Suprapubic skin (tissue), 4 donors: ENCODE data around the gene TBC1D16. TPM values are rescaled to one million over a fixed set of nuclear protein-coding genes. Genes with fewer than 3 reads are reported as not detected.

Experiments
- DNase-seq, 2 donors: peaks; one replicate each; pipeline ENCODE4 v3.0.0-alpha.2; 2019; ENCODE audit warnings: low spot score in 2 of 2
- H3K27ac ChIP-seq: fragments of 200-600 bp; sonication (generic); one replicate; pipeline ENCODE4 v1.5.1; 2019
- H3K27me3 ChIP-seq: fragments of 200-600 bp; sonication (generic); one replicate; pipeline ENCODE4 v1.5.1; 2019
- H3K36me3 ChIP-seq: fragments of 200-600 bp; sonication (generic); one replicate; pipeline ENCODE4 v1.5.1; 2019
- H3K4me1 ChIP-seq: fragments of 200-600 bp; sonication (generic); one replicate; pipeline ENCODE4 v1.5.1; 2019
- H3K4me3 ChIP-seq: fragments of 200-600 bp; sonication (generic); one replicate; pipeline ENCODE4 v1.5.1; 2019; ENCODE audit warnings: mild to moderate bottlenecking
- H3K9me3 ChIP-seq: fragments of 200-600 bp; sonication (generic); one replicate; pipeline ENCODE4 v1.5.1; 2019
- CTCF ChIP-seq, 2 donors: fragments of 200-600 bp in 1 of 2; fragments of 450-650 bp in 1 of 2; sonication (generic) in 1 of 2; IDR thresholded peaks; one replicate each; pipeline ENCODE4 v1.5.1; 2016 to 2019; ENCODE audit warnings: antibody characterized with exemption in 2 of 2, mild to moderate bottlenecking in 1 of 2, moderate library complexity in 1 of 2
- EP300 ChIP-seq: sonication (generic); formaldehyde crosslinking; IDR thresholded peaks from one replicate; pipeline ENCODE4 v1.6.1; 2017; ENCODE audit warnings: antibody characterized with exemption
- POLR2A ChIP-seq, 2 donors: fragments of 450-650 bp; IDR thresholded peaks; one replicate each; pipeline ENCODE4 v1.6.1; 2017; ENCODE audit warnings: antibody characterized with exemption in 2 of 2, mild to moderate bottlenecking in 2 of 2, moderate library complexity in 2 of 2
- POLR2AphosphoS5 ChIP-seq, 3 donors: sonication (generic); formaldehyde crosslinking; IDR thresholded peaks; one replicate each; pipeline ENCODE4 v1.6.1; 2017; ENCODE audit warnings: antibody characterized with exemption in 3 of 3
- WGBS: methylation state at CpG from one replicate; pipeline ENCODE4 v1.1.5; 2018; 5-methylcytosine and 5-hydroxymethylcytosine counted together
- total RNA-seq, 4 donors: library from RNA; depleted of rRNA; stranded (reverse); fragments of >200 nt; gene quantifications; one replicate each; pipeline ENCODE4 v1.1.0, GENCODE V29; 2016

The TBC1D16 gene
- total RNA-seq, 4 donors from 2014 or later: 18.6 to 33.6 (median 22.7) TPM

DNA sequence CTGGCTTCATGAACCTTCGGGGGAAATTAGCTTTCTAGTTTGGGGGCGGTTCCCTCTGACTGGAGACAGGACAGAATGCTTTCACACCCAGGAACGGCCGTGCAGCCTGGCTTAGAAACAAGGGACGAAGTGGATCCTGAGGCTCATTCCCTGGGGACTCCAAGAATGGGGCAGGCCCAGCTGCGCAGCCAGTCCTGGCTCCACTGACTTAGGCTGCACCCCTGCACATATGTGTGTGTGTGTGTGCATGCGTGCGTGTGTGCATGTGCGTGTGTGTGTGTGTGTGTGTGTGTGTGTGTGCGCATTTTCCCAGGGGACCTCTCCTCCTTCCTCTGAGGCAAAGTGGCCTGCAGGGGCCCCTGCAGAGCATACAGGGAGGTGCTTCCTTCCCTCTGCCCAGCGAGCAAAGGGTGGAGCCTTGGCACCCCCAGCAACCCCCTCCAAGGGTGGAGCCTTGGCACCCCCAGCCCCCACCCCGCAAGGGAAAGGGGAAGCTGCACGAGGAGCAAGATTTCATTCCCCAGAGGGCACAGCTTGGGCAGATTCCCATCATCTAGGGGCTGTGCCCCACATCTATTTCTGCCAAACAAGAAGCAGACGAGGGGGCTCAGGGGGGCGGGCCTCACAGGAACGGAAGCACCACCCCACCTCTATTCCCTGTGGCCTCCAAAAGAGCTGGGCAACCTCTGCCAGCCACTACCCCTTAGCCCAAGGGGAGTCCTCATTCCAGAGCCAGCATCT, 98.9 kb downstream of the TBC1D16 start:
- no peaks in the 10 kb centered on the region for H3K9me3 ChIP-seq
- DNase-seq: no peak
- peaks cover 28% of the 10 kb centered on the region for H3K4me1 ChIP-seq
- no peak overlapping the region for H3K4me3 ChIP-seq
- no peak overlapping the region for H3K27ac ChIP-seq
- H3K36me3 ChIP-seq: peaks cover 29% of the 10 kb centered on the region
- WGBS: no CpG with 5 or more reads among the region's 16 CpGs
- H3K27me3 ChIP-seq: peaks cover 12% of the 10 kb centered on the region
- no peak for TF ChIP-seq POLR2A (IDR thresholded peaks at IDR 0.05)
- TF ChIP-seq CTCF (IDR thresholded peaks at IDR 0.05): no peak
- TF ChIP-seq POLR2AphosphoS5 (IDR thresholded peaks at IDR 0.05): no peak
- no peak for TF ChIP-seq EP300

GRCh38 chr17:79936050-79936449, 99.6 kb downstream of the TBC1D16 start:
- H3K36me3 ChIP-seq: peaks cover 24% of the 10 kb centered on the region
- WGBS: 84% methylated on average over 11 of the region's 16 CpGs
- DNase-seq: no peak
- H3K27ac ChIP-seq: no peak overlapping the region
- no peaks in the 10 kb centered on the region for H3K9me3 ChIP-seq
- peaks cover 30% of the 10 kb centered on the region for H3K4me1 ChIP-seq
- H3K4me3 ChIP-seq: no peak overlapping the region
- TF ChIP-seq EP300: no peak
- TF ChIP-seq POLR2AphosphoS5 (IDR thresholded peaks at IDR 0.05): no peak
- TF ChIP-seq POLR2A (IDR thresholded peaks at IDR 0.05): no peak
- peaks cover 20% of the 10 kb centered on the region for H3K27me3 ChIP-seq

DNA sequence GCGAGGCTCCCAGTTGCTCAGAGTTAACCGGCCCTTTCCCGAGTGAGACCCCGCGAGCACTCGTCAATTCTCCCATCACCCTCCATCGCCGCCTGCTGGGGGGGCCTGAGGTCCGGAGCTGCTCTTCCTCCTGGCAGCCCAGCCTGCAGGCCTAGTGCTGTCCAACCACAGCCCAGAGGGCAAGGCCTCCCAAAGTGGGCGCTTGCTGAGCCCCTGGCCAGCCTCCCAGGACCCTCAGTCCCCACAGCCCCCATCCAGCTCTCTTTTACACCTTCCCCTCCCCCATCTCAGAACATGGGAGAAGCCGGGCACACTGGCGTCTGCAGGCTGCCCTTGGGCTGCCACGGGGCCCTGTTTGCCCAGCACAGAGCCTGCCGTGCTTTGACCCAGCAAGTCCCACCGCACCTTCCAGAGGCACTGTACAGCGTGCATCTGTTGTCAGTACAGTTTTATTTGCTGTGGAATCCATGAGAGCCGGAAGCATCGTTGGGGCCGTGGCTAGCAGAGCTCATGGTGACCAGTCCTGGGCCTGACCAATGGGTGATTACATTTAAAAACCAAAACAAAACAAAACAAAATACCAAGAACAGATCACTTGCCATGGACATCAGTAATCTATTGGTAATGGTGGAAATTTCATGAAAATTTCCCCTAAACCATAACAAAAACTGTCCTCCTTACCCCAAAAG, 100.3 kb downstream of the TBC1D16 start:
- Histone ChIP-seq H3K27me3 (peaks cover 27% of the 10 kb centered on the region), H3K4me3 (no peak overlapping the region), H3K9me3 (no peaks in the 10 kb centered on the region), H3K4me1 (peaks cover 37% of the 10 kb centered on the region), H3K27ac (no peak overlapping the region), H3K36me3 (peaks cover 17% of the 10 kb centered on the region)
- DNase-seq: no peak
- 89% methylated on average over 13 of the region's 19 CpGs for WGBS
- no peak for TF ChIP-seq CTCF (IDR thresholded peaks at IDR 0.05)
- no peak for TF ChIP-seq EP300
- no peak for TF ChIP-seq POLR2A (IDR thresholded peaks at IDR 0.05)
- no peak for TF ChIP-seq POLR2AphosphoS5 (IDR thresholded peaks at IDR 0.05)

- H3K4me3 ChIP-seq: no peak overlapping the region
- H3K36me3 ChIP-seq: peaks cover 9% of the 10 kb centered on the region
- peaks cover 41% of the 10 kb centered on the region for H3K4me1 ChIP-seq
- WGBS: 80% methylated on average over 9 of the region's 9 CpGs
- no peak for TF ChIP-seq POLR2AphosphoS5 (IDR thresholded peaks at IDR 0.05)
- TF ChIP-seq CTCF (IDR thresholded peaks at IDR 0.05): no peak
- TF ChIP-seq EP300: no peak
- no peak for TF ChIP-seq POLR2A (IDR thresholded peaks at IDR 0.05)
- H3K27me3 ChIP-seq: peaks cover 34% of the 10 kb centered on the region
- DNase-seq: no peak
- no peak overlapping the region for H3K27ac ChIP-seq
- H3K9me3 ChIP-seq: no peaks in the 10 kb centered on the region
Observed at GRCh38 chr17:79934653-79934970, 101.1 kb downstream of the TBC1D16 start.

- no peak overlapping the region for H3K4me3 ChIP-seq
- no peaks in the 10 kb centered on the region for H3K9me3 ChIP-seq
- DNase-seq: no peak
- H3K4me1 ChIP-seq: peaks cover 41% of the 10 kb centered on the region
- TF ChIP-seq POLR2AphosphoS5 (IDR thresholded peaks at IDR 0.05) (no peak), POLR2A (IDR thresholded peaks at IDR 0.05) (no peak), CTCF (IDR thresholded peaks at IDR 0.05) (no peak), EP300 (no peak)
- H3K27ac ChIP-seq: no peak overlapping the region
- WGBS: 66% methylated on average over 11 of the region's 22 CpGs
- peaks cover 4% of the 10 kb centered on the region for H3K36me3 ChIP-seq
- peaks cover 40% of the 10 kb centered on the region for H3K27me3 ChIP-seq
Observed at GRCh38 chr17:79933863-79934652, 101.6 kb downstream of the TBC1D16 start.
